GM19468 (cell line): ENCODE data around the gene NDUFC2.
"Not testable (repeated sequence)": the region's sequence is repeated elsewhere in the genome, so short reads cannot be mapped to it uniquely, and the experiment has no call there.

ENCODE experiments used
- ATAC-seq: cut with Tn5 transposase; IDR thresholded peaks from one replicate; pipeline ENCODE4 v1.9.1; 2021; ENCODE audit warnings: mild to moderate bottlenecking, moderate library complexity, moderate number of reproducible peaks; ENCODE audit not compliant: unreplicated experiment; ENCODE audit errors: extremely low read depth

NDUFC2 gene

DNA sequence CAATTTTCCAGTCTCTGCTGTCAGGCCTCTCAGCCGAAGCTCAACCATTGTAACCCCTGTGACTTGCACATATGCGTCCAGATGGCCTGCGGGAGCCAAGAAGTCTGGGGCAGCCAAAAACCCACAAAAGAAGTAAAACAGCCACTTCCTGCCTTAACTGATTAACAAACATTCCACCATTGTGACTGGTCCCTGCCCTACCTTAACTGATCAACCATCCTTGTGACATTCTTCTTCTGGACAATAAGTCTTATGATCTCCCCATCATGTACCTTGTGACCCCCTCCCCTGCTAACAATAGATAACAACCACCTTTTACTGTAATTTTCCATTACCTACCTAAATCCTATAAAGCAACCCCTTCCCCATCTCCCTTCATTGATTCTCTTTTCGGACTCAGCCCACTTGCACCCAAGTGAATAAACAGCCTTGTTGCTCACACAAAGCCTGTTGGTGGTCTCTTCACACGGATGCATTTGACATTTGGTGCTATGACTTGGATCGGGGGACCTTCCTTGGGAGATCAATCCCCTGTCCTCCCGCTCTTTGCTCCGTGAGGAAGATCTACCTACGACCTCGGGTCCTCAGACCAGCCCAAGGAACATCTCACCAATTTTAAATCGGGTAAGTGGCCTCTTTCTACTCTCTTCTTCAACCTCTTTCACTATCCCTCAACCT, 1.3 kb upstream of the NDUFC2 start:
- no peak for ATAC-seq

DNA sequence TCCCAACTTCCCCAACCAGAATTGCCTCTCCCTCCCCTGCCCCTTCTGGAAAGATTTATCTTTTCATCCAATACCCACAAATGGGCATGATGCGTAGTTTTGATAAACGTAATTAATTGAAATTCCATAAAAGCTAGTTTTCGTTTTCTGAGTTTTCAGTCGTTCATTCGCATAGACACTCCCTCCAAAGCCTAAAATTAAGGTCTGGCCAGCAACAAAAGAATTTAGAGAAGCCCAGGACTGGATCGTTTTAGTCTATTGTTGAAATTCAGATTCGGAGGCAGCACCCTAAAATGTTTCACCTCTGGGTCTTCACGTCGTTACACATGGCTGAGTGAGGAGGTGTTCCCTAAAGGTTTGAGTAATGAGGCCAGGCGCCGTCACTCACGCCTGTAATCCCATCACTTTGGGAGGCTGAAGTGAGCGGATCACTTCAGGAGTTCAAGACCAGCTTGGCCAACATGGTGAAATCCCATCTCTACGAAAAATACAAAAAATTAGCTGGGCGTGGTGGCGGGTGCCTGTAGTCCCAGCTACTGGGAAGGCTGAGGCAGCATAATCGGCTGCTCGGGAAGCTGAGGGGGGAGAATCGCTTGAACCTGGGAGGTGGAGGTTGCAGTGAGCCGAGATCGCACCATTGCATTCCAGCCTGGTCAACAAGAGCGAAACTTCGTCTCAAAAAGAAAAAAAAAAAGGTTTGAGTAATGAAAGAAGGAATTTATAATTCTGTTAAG, 589 bp upstream of the NDUFC2 start:
- no peak for ATAC-seq

DNA sequence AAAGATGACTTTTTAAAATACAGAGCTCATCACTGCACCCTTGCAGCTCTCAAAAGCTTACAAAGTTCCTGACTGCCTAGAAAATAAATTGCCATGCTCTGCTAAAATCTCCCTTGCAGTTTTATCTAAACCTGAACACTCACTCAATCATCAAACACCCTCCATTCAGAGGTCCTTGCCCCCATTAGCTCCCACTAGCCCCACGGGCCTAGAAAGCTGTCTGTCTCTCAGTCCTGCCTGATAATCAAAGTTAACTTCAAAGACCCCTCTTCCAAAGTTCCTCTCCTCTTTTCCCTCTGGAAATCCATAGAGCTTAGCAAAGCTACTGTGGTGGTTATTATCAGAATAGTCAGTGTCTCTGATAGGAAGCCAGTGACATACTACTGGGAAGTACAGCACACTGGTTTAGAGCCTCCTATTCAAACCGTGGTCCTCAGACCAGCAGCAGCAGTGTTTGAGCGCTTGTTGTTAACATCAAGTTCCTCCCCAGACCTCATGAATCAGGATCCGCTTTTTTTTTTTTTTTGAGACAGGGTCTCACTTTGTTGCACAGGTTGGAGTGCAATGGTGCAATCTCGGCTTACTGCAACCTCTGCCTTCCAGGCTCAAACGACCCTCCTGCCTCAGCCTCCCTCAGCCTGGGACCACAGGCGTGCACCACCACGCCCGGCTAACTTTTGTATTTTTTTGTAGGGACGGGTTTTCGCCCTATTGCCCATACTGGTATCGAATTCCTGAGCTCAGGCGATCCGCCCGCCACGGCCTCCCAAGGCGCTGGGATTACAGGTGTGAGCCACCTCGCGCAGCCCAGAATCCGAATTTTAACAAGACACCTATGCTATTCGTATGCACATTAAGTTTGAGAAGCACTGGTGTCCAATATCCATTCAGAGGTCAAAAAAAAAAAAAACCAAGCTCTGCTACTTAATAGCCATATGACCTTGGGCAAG, 1.2 kb downstream of the NDUFC2 start:
- no peak for ATAC-seq

DNA sequence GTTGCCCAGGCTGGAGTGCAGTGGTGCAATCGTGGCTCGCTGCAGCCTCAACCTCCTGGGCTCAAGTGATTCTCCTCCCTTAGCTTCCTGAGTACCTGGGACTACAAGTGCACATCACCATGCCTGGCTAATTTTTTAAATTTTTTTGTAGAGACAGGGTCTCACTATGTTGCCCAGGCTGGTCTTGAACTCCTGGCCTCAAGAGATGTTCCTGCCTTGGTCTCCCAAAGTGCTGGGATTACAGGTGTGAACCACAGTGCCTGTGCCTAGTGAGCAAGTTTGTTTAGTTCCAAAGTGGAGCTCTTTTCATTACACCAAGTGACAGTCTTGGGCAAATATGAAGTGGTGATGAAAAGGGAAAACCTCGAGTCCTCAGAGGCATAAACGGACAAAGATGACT, 2.1 kb downstream of the NDUFC2 start:
- ATAC-seq, result not testable (repeated sequence)

- ATAC-seq, result no peak
Measured at GRCh38 chr11:78076733-78077403, 2.8 kb downstream of the NDUFC2 start.

GRCh38 chr11:78074756-78075155, 4.9 kb downstream of the NDUFC2 start:
- ATAC-seq, result no peak

GRCh38 chr11:78072455-78072854, 7.2 kb downstream of the NDUFC2 start:
- no peak for ATAC-seq

DNA sequence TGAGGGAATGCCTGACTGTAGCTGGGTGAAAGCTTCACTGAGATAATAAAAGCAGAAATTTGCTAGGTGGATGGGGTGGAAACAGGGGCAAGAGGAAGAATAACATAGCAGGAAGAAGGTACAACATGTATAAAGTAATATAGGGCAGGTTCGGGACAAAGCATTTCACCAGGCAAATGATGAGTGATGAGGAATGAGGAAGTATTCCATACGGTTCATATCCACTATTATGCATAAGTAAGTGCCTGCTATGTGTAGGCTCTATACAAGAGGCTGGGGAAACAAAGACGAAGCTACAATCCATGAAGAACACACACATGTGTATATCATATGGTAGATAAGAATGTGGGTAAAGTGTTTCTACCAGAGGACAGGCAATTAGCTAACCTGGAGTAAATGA, 7.9 kb downstream of the NDUFC2 start:
- ATAC-seq, result no peak

DNA sequence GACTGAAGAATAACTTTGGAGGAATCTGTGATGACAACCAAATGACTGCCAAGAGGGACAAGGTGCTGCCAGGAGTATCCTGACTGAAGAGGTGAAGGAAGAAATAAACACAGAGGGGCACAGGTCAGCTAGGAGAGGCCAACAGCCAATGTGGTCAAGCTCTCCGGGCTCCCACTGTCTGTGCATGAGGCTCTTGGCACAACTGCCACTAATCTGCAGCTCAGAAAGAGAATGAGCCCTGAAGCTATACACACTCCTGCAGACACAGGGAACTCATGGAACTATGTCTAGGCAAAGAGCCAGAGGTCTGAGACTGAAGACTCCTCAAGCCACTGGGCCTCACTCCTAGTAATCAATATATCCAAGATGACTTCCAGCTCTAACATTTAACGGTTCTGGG, 9.0 kb downstream of the NDUFC2 start:
- no peak for ATAC-seq

DNA sequence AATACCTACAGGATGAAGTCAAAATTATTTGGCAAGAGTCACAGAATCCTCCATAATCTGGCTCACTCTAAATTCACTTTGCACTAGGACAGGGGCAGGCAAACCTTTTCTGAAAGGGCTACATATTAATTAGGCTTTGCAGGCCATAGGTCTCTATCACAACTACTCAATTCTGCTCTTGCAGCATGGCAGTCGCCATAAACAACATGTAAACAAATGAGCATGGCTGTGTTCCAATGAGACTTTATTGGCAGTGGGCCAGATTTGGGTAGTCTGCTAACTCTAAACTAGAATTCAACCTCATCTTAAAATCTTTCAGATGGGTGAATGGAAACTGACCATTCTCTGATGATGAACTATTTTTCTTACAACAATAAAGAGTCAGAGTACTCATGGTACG, 10.2 kb downstream of the NDUFC2 start:
- ATAC-seq, result no peak

GRCh38 chr11:78067704-78068103, 12.0 kb downstream of the NDUFC2 start:
- no peak for ATAC-seq

DNA sequence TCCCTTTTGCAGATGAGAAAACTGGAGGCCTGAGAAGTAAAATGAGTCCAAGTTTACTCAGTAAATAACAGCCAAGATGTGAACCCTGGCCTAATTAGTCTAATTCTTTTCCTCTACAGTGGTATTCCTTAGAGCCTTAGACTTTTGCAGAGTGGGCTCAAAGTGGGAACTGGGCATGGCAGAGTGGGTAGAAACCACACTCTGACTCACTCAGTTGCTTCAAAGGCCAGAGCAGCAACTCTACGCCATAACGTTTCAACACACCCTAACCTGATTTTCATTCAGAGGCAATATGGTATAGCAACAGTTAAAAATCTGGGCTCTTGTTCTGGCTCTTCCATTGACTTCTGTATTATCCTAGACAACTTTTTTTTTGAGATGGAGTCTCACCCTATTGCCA, 13.2 kb downstream of the NDUFC2 start:
- ATAC-seq, result no peak

- no peak for ATAC-seq
Measured at GRCh38 chr11:78065203-78065602, 14.5 kb downstream of the NDUFC2 start.

DNA sequence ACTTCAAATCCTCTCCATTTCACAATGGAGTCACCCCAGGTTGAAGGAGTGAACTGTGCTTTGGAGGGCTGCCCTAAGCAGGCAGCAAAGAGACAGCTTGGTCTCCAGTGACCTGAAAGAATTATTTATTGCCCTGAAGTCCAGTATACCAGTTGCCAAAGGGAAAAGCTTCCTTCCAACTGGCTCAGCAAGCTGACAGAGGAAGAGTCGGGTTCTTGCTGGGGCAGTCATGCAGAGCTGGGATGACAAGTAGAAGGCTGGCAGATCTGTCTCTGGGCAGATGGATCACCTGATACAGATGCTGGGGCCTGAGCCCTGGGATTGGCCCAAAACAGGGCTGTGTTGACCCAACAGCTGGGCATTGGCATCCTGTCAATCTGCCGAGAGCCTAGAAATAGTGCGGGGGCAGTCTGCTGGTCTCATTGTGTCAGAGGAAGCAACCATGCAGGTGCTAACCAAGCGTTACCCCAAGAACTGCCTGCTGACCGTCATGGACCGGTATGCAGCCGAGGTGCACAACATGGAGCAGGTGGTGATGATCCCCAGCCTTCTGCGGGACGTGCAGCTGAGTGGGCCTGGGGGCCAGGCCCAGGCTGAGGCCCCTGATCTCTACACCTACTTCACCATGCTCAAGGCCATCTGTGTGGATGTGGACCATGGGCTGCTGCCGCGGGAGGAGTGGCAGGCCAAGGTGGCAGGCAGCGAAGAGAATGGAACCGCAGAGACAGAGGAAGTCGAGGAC, 16.1 kb downstream of the NDUFC2 start, which contains the start of gene THRSP:
Gene THRSP (plus strand): TSS at position 422 of the 742 bp plus-strand sequence. CDS start 21 bp downstream, at position 443.
- no peak for ATAC-seq

GRCh38 chr11:78062671-78063070, 17.0 kb downstream of the NDUFC2 start:
- ATAC-seq, result no peak

GRCh38 chr11:78061921-78062311, 17.7 kb downstream of the NDUFC2 start:
- no peak for ATAC-seq

GRCh38 chr11:78061088-78061920, 18.4 kb downstream of the NDUFC2 start:
- no peak for ATAC-seq

GRCh38 chr11:78060533-78060932, 19.1 kb downstream of the NDUFC2 start:
- no peak for ATAC-seq
